Activated T-cell treated with anti-CD3 and anti-CD28 coated beads for 1 hour (primary cell): Measurements from ENCODE around the gene PEDS1.
"Not testable (repeated sequence)": the region's sequence is repeated elsewhere in the genome, so short reads cannot be mapped to it uniquely, and the experiment has no call there.

Source experiments
- DNase-seq: peaks from one replicate; pipeline ENCODE4 v3.0.0-alpha.2; 2020; ENCODE audit warnings: low read depth

PEDS1 gene

DNA sequence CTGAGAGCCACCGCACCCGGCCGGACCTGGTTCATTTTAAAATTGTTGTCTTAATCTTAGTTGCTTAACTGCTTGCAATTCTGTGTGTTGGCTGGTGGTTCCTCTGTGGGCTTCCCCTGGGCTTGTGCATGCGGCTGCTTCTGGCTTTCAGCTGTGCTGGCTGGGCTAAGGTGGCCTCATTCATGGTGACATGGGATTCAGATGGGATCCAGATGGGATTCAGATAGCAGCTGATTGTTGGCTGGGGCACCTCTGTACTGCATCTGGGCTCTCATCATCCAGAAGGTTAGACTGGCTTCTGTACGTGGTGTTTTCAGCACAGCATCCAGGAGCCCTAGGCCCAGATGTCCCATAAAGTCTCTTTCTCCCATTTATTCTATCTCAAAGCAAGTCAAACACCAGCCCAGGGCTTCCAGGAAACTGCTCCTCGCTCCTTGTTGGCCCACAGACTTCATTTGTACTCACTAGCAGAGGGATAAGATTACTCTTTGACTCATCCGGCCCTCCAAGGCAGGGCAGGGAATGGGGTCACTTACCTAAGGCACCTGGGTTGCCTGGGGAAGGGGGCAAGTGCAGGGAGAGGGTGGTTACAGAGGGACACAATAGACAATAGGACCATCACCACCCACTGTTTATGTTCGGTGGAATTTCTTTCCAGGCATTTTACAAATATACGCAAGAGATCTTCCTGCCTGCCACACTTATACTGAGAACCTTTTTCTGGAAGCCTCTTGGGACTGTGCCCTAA lies 10.2 kb upstream of the PEDS1 start:
- no peak for DNase-seq

DNA sequence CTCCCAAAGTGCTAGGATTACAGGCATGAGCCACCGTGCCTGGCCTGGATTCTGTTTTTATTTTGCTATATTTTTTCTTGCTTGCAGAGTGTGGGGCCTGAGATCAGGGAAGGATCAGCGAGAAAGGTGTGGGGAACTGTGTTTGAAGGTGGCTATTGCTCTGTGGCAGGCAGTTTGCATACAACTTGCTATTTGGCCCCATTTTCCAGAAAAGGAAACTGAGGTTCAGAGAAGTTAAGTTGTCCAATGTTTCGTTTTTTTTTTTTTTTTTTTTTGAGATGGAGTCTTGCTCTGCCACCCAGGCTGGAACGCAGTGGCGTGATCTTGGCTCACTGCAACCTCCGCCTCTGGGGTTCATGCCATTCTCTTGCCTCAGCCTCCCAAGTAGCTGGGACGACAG lies 8.0 kb upstream of the PEDS1 start:
- not testable (repeated sequence) for DNase-seq

DNA sequence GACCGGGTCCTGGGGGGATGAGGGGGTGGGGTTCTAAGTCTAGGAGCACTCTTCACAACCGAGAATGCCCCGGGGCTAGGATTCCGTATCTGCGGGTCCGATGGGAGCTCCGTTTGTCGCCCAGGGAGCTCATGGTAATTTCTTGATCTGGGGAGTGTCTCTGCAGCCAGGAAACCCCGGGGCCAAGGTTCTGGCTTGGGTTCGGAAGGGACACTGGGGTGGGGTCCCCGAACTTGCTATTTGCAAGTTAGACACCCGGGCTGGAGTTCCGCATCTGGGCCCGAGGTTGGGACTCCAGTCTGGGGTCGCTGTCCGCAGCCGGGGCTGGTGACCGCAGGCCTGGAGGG lies 397 bp downstream of the PEDS1 start:
- DNase-seq = no peak

DNA sequence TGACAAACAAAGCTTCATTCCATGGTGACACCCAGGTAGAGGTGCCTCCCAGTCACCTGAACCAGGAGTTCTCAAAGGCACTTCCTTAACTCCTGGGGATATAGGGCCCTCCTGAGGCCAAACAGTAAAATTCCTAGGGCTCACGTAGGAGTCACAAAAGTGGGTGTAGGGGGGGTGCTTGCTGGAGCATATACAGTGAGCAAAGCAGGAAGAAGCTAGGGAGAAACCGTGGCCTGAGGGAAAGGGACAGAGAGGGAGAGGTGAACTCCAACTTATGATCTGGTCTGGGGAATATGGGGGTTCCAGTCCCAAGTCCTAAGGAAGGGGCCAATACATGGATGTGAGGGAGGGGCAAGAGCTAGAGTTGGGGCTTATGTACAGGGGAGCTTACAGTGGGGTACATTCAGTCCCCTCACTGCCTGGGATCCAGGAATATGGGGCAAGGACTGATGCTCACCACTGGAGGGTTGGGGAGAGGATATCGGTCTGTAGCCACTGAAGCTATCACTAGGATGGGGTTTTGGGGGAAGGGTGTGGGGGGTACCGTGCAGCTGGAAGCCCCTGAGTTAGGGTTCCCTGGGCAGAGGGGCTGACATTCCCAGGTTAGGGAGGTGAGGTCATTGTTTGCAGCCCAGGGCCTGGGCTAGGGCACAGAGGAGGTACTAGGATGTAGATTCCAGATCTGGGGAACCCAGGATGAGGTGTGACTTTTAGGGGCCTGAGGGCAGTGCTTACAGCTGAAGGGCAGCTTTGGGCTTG lies 950 bp downstream of the PEDS1 start:
- DNase-seq = no peak

DNA sequence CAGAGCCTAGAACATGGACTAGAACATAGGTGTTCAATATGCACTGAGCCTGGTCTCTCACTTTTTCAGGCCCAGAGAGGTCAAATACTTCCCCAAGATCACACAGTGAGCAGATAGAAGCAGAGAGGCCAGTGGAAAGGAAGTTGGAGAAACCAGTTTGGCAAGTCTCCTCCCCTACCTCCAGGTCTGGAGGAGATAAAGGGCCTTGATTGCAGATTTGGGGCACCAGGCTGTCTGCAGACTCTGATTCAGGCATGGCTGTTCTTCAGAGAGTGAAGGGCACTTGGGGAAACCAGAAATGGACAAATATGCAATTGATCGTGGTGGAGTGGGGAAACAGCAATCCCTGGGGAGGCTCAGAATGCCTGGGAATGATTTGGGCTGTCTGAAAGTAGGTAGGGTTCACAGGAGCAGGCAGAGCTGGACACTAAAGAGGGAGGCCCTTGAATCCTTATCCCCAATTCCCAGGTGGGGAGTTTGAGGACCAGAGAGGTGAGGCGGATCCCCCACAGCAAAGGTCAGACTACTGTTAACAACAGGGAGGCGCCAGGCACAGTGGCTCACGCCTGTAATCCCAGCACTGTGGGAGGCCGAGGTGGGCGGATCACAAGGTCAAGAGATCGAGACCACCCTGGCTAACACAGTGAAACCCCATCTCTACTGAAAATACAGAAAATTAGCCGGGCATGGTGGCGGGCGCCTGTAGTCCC lies 2.3 kb downstream of the PEDS1 start:
- DNase-seq = no peak

DNA sequence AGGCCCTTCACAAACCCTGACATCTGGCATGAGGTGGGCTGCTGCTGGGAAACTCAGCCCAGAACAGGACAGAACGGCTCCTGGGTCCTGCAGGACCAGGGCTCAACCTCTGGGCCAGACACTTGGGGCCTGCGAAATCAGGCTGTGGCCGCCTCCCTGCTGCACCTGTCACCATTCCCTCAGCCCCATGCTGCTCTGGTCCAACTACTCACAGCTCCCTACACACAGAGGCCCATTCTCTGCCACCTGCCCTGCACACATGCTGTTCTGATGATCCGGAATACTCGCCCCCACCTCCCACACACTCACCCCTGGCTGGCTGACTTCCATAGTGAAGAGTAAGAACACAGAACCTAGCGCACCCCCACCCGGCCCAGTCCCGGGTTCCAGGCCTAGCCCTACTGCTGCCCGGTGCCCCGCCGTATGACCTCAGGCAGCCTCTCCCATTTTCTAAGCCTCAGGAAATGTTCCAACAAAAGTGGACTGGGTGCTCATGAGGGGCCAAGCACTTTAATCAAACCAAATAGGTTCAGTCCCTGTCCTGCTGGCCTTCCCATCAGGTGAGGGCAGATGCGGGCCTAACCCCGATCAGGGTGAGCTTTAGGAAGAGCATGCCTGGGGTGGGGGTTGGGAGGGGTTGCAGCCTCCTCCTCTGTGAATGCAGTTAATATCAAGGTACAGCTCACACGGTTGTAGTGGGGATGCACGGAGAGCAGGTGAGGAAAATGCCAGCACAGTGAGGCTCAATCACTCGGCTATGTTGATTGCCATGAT lies 3.9 kb downstream of the PEDS1 start:
- no peak for DNase-seq

DNA sequence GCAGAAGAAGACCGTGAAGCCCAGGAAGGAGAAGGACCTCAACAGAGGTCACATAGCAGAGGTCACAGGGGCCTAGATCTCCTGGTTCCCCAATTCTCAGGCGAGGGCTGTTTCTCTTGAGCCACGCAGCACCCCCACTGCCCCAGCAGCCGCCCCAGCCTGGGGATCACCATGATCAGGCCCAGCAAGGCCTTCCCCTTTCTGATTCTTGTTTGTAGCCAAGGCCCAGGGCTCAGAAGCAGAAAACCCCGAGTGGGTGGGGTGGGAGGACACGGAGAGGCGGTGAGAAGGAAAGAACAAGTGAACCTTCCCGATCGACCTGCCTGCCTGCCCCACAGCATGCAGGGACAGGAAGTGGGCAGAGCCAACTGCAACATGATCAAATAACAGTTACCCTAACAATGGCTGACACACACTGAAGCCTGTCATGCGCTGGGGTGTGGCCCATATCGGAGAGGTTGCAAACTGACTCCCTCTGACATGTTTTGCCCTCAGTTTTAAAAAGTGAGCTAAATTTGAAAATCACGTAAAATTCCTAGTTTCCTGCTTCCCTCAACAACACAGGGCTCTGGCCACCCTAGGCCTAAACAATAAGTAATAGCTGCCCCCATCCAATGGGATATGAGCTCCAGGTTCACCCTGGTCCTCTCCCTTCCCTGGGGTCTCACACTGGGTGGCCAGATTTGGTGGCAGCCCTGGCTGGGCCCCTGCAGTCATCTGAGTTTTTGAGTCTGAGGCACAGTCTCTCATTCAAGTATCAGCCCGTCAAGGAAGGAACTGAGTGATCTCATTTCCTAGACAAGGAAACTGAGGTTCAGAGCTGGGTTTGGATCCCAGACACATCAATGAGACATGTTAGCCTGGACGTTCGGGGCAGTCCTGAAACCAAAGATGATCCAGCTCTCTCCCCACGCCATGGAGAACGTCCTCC lies 6.5 kb downstream of the PEDS1 start:
- DNase-seq = peak; percentile 62

DNA sequence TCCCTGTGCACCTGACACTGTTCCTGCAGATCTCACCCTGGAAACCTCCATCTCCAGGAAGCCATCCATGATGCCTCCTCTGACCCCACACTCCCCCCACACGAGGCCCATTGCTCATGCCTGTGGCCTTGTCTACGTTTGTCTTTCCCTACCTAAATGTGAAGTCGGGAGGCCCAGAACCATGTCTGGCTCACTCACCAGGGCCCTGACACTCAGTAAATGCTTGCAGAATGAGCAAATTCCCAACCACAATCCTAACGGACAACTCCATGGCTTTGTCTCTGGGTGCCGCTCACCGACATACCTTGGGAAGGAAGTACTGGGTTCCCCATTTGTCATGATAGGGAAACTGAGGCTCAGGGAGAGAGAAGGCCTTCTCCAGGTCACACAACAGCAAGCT lies 7.3 kb downstream of the PEDS1 start:
- DNase-seq = no peak

DNA sequence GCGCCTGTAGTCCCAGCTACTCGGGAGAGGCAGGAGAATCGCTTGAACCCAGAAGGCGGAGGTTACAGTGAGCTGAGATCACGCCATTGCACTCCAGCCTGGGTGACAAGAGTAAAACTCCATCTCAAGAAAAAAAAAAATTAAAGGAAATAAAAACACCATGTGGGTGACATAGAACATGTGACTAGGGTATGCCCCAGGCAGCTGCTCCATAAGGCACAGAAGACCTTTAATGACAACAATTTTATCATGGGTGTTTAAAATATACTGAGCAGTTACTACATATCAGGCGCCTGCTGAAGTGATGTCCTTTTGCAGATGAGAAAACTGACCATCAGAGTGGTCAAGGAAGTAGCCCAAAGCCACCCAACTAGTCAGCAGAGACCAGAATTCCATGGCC lies 8.0 kb downstream of the PEDS1 start:
- DNase-seq = no peak

DNA sequence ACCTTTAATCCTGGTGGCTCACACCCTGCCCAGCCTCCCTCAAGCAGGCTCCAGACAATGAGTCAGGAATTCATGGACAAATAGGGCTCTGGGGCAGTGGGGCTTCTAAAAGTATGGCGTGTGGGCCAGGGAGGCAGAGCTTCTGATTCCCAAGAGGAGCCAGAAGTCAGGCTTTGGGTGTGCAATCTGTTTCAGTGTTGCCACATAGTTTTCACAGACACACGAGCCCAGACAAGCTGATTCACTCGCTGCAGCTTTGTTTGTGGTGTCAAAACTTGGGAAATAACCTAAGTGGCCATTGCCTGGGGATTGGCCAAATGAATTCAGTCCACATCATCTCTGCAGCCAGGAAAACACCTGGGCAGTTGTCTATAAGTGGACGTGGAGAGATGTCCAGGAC lies 9.2 kb downstream of the PEDS1 start:
- no peak for DNase-seq

DNA sequence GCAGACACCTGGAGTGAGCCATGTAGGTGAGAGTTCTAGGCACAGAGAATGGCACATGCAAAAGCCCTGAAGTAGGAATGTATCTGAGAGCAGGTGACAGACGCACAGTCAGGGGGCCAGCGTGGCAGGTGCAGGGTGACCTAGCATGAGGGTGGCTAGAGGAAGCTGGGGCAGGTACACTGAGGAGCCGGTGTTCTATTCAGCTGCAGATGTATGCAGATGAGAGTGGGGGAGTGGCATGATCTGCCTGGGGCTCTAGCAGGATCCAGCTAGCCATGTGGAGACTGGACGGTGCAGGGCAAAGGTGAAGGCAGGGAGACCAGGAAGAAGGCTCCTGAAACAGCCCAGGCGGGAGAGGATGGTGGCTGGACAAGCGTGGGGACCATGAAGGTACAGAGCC lies 10.7 kb downstream of the PEDS1 start:
- no peak for DNase-seq

DNA sequence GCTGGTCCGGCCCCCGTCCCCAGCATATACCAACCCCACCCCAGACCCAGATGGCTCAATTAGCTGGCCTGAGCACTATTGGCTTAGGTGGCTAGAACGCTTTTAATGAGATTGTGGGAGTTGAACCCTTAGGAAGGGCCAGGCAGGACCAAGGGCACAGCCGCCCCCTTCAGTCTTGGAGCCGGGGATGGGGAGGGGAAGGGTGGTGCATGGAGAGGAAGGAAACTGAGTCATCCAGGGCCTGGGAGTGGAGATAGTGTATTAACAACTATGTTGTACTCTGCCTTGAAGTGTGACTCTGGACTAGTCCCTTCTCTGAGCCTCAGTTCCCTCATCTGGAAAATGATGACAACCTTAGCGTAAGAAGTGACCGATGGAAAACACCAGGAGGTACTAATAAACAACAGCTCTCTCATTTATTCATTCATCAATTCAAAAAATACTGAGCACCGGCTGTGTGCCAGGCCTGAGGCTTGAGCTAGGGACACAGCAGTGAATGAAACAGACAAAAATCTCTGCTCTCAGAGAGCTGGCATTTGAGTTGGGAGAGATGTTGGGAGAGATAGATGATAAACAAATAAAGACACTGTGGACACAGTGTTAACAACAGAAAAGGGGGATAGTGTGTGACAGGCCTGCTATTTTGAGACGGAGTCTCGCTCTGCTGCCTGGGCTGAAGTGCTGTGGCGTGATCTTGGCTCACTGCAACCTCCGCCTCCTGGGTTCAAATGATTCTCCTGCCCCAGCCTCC lies 11.5 kb downstream of the PEDS1 start:
- no peak for DNase-seq

DNA sequence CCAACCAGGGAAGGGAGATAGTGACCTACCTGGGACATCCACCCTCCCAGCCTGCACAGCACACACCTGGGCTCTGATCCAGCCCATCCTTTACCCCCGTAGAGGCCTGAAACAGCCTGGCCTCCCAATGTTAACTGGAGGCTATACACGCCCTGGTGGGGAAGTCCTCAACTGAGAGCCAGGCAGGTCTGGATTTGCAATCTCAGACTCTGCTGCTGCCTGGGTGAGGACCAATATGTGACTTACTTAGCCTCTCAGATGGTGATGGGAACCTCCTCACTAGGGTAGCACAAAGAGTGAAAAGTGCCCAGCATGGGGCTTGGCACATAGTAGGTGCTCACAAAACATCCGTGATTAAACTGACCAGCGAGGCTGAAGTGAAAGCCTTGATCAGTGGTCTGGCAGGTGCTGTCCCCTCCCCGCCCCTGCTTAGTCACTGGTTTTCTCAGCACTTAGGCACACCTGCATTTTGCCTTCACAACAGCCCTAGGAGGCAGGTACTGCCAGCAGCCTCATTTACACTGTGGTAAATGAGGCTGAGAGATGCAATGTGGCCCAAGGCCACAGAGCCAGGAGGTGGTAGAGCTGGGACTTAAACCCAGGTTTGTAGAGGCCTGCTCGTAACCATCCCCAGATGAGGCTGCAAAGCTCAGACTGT lies 12.4 kb downstream of the PEDS1 start:
- no peak for DNase-seq

DNA sequence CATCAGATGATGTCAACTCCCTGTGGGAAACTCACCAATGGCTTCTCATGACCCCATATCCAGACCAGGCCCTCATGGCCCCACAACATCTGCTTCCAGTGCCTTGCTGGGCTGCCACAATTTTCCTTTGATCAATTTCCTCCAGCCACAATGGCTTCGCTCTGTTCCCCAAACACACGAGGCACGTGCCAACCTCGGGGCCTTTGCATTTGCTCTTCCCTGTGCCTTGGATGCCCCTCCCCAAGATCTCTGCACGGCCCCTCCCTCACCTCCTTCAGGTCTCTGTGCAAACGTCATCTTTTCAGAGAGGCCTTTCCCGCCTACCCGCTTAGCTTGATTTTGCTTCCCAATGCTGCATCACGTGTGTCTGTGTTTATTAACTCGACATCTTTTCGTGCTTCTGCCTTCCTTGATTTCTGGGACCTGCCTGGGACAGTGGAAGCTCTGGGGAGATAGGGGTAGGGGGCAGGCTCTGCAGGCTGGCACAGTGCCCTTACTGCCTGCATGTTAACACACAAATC lies 13.1 kb downstream of the PEDS1 start:
- DNase-seq = no peak

DNA sequence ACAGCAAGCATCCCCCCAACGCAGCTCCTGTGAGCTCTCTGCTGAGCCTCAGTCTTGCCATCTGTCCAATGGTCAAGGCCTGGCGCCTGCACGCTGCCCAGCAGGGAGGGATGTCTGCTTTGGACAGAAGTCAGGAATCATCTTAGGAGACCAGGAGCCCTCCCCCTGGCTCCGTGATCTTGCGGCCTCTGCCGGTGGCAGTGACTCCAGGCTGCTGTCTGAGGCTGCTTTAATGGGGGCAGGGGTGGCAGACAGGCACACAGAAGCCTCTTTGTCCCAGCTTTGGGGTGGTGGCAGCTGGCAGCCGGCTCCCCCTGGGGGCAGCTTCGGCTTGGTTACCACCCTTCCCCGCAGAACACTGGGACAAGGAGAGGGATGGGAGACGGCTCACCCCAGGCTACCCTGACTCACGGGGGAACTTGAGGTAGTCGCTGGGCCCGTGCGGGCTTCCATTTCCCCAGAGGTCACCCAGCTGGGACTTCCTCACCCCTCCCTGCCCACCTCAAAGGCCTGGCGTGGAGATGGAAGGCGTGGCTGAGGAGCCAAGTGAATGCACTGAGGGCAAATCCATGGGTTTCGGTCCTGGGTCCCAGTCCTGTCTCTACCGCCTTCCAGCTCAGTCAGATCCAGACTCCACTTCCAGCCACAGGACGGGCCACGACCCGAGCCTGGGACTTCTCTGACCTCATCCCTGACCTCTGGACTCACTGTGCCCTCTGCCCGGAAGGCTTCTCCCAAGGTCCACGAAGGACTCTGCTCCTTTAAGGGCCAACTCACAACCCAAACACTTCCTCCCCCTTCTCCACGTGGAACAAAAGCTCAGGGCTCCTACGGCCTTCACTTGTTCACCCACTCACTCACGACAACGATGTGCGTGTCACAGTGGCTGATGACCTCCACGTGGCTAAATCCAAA lies 14.8 kb downstream of the PEDS1 start:
- DNase-seq = no peak

DNA sequence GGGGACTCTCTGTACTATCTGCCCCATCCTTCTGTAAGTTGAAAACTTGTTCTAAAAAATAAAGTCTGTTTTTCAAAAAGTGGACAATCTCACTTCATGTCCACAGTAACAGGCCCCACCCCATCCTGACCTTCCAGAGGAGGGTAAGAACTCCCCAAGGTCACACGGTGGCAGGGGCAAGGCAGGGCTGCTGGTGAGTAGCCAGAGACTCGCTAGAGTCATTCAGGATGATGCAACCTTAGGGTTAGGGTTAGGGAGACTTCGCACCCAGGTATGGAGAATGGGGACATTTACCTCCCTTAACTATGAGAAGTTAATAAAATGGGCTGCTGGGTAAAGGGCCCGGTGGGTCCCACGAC lies 15.4 kb downstream of the PEDS1 start:
- no peak for DNase-seq

DNA sequence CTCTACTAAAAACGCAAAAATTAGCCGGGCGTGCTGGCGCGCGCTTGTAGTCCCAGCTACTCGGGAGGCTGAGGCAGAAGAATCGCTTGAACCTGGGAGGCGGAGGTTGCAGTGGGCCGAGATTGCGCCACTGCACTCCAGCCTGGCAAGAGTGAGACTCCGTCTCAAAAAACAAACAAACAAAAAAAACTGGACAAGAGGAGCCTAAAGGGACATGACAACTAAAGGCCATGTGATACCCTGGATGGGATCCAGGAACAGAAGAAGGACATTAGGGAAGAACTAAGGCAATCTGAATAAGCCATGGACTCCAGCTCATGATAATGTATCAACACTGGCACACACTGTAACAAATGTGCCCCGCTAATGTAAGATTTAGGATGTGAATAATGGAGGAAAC lies 15.8 kb downstream of the PEDS1 start:
- DNase-seq = not testable (repeated sequence)

DNA sequence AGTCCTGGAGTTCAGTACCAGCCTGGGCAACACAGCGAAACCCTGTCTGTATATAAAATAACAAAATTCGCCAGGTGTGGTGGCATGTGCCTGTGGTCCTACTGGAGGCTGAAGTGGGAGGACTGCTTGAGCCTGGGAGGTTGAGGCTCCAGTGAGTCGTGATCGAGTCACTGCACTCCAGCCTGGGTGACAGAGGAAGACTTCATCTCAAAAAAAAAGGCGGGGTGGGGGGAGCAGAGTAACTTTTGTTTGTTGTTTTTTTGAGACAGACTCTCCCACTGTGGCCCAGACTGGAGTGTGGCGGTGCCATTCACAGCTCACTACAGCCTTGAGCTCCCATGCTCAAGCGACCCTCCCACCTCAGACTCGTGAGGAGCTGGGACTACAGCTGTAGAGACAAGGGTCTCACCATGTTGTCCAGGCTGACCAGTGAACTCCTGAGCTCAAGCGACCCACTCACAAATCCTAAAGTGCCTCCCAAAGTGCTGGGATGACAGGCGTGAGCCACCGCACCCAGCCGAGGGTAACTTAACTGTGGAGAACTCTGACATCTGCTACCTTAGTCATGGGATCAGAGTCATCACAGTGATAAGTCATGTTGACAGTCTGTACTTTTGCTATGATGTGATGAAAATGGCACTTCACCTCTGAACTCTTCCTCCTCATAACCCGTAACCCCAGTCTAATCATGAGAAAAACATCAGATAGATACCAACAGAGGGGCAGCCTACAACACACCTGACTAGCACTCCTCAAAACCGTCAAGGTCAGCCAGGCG lies 16.5 kb downstream of the PEDS1 start:
- no peak for DNase-seq
